ENCODE measurements around the gene BAX. TPM values are rescaled to one million over a fixed set of nuclear protein-coding genes. Genes with fewer than 3 reads are reported as not detected.
A peak's percentile ranks its signal among the peaks of the same experiment; 100 is the strongest.
"Not testable (repeated sequence)": the region's sequence is repeated elsewhere in the genome, so short reads cannot be mapped to it uniquely, and the experiment has no call there.

BAX gene
- total RNA-seq, 5 donors from 2014 or later (not counting 1 experiment from before 2014, with no cell fraction given): 76.6 to 201 (median 183) TPM

DNA sequence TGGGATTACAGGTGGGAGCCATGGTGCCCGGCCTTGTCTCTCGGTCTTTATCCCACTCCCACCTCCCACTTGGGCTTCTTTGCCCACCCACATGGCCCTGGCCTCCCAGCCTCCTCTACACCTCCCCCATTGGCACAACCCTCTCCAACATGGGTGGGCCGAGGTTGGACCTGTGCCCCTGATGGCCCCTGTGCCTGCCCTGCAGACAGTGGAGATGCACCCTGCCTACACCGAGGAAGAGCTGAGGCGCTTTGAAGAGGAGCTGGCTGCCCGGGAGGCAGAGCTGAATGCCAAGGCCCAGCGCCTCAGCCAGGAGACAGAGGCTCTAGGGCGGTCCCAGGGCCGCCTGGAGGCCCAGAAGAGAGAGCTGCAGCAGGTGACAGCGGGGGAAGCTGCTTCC is 33.7 kb upstream of the BAX start:
- Mint-ChIP-seq H3K4me3 (no peak overlapping the region), H3K36me3 (peaks cover 24% of the 10 kb centered on the region), H3K9me3 (no peaks in the 10 kb centered on the region), H3K27ac (no peak overlapping the region), H3K4me1 (no peaks in the 10 kb centered on the region), H3K27me3 (no peaks in the 10 kb centered on the region)
- Histone ChIP-seq H3K9me3 (no peaks in the 10 kb centered on the region), H3K4me1 (ENCODE audit: control insufficient read depth in 1 of 2, extremely low read depth in 1 of 2, insufficient read depth in 2 of 2, low read length in 2 of 2) (no peaks in the 10 kb centered on the region), H3K4me3 (ENCODE audit: control insufficient read depth in 1 of 2, extremely low read depth in 1 of 2, low read length in 1 of 2) (no peak overlapping the region), H3K36me3 (ENCODE audit: control insufficient read depth in 2 of 2, extremely low read depth in 1 of 2, insufficient read depth in 1 of 2, low read length in 1 of 2) (peaks cover 10 to 40% of the 10 kb centered on the region in 2 donors), H3K27ac (ENCODE audit: low read length) (no peak overlapping the region), H3K27me3 (replicated peaks in 1 of 2; ENCODE audit: control insufficient read depth in 2 of 2, extremely low read depth in 1 of 2, insufficient read depth in 2 of 2, low read length in 1 of 2) (no peaks in the 10 kb centered on the region)
- ChIA-PET CTCF (no interaction called here), POLR2A (no interaction called here)
- 86% methylated on average over 10 of the region's 10 CpGs for WGBS (ENCODE audit: insufficient coverage)
- no peak for ATAC-seq (replicated peaks in 1 of 4)
- DNase-seq: no peak

DNA sequence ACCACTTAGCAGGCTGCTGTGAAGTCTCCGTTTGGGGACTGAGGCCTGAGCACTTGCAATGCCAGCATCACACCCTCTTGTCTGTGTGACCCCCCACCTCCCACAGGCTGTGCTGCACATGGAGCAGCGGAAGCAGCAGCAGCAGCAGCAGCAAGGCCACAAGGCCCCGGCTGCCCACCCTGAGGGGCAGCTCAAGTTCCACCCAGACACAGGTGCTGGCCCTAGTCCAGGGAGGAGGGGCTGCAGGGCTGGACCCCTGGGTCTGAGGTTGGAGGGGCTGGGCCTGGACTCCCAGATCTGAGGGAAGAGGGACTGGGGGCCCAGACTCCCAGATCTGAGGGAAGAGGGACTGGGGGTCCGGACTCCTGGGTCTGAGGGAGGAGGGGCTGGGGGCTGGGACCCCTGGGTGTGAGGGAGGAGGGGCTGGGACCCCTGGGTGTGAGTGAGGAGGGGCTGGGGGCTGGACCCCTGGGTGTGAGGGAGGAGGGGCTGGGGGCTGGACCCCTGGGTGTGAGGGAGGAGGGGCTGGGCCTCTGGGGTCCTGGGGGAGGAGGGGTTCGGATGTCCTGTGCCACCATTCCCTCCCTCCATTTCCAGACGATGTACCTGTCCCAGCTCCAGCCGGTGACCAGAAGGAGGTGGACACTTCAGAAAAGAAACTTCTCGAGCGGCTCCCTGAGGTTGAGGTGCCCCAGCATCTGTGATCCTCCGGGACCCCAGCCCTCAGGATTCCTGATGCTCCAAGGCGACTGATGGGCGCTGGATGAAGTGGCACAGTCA is 32.8 kb upstream of the BAX start:
- POLR2A ChIA-PET: no interaction called here
- Histone ChIP-seq H3K9me3 (no peaks in the 10 kb centered on the region), H3K27ac (ENCODE audit: low read length) (no peak overlapping the region), H3K4me3 (ENCODE audit: control insufficient read depth in 1 of 2, extremely low read depth in 1 of 2, low read length in 1 of 2) (no peak overlapping the region), H3K27me3 (replicated peaks in 1 of 2; ENCODE audit: control insufficient read depth in 2 of 2, extremely low read depth in 1 of 2, insufficient read depth in 2 of 2, low read length in 1 of 2) (no peaks in the 10 kb centered on the region), H3K36me3 (ENCODE audit: control insufficient read depth in 2 of 2, extremely low read depth in 1 of 2, insufficient read depth in 1 of 2, low read length in 1 of 2) (peaks cover 10 to 37% of the 10 kb centered on the region in 2 donors), H3K4me1 (ENCODE audit: control insufficient read depth in 1 of 2, extremely low read depth in 1 of 2, insufficient read depth in 2 of 2, low read length in 2 of 2) (no peaks in the 10 kb centered on the region)
- CTCF ChIA-PET: interaction anchor here in 1 of 2 donors (0.7 kb wide), 1 partner anchor 19 kb away, joined by 5 read pairs; no protein-coding TSS in a partner anchor
- ATAC-seq (replicated peaks in 1 of 4): no peak
- Mint-ChIP-seq H3K36me3 (peaks cover 21% of the 10 kb centered on the region), H3K9me3 (no peaks in the 10 kb centered on the region), H3K27me3 (no peaks in the 10 kb centered on the region), H3K4me3 (no peak overlapping the region), H3K4me1 (peaks cover 1 to 6% (median 2%) of the 10 kb centered on the region in 3 donors), H3K27ac (no peak overlapping the region)
- DNase-seq: no peak
- 93% methylated on average over 8 of the region's 12 CpGs for WGBS (ENCODE audit: insufficient coverage)

GRCh38 chr19:48922548-48923490 is 31.9 kb upstream of the BAX start:
- H3K27me3 Mint-ChIP-seq: no peaks in the 10 kb centered on the region
- ATAC-seq (replicated peaks in 1 of 4) (no peak), DNase-seq (no peak)
- WGBS (ENCODE audit: insufficient coverage): 95% methylated on average over 11 of the region's 18 CpGs
- H3K4me1 ChIP-seq (ENCODE audit: control insufficient read depth in 1 of 2, extremely low read depth in 1 of 2, insufficient read depth in 2 of 2, low read length in 2 of 2): no peaks in the 10 kb centered on the region
- no peak overlapping the region for H3K4me3 Mint-ChIP-seq
- H3K36me3 ChIP-seq (ENCODE audit: control insufficient read depth in 2 of 2, extremely low read depth in 1 of 2, insufficient read depth in 1 of 2, low read length in 1 of 2): peaks cover 10 to 34% of the 10 kb centered on the region in 2 donors
- H3K27me3 ChIP-seq (replicated peaks in 1 of 2; ENCODE audit: control insufficient read depth in 2 of 2, extremely low read depth in 1 of 2, insufficient read depth in 2 of 2, low read length in 1 of 2): no peaks in the 10 kb centered on the region
- H3K36me3 Mint-ChIP-seq: peaks cover 18% of the 10 kb centered on the region
- no peak overlapping the region for H3K4me3 ChIP-seq (ENCODE audit: control insufficient read depth in 1 of 2, extremely low read depth in 1 of 2, low read length in 1 of 2)
- ChIA-PET CTCF (interaction anchor here in 1 of 2 donors (1.9 kb wide), 1 partner anchor 10 kb away, joined by 4 read pairs; no protein-coding TSS in a partner anchor), POLR2A (no interaction called here)
- no peaks in the 10 kb centered on the region for H3K9me3 ChIP-seq
- H3K9me3 Mint-ChIP-seq: no peaks in the 10 kb centered on the region
- no peak overlapping the region for H3K27ac Mint-ChIP-seq
- H3K27ac ChIP-seq (ENCODE audit: low read length): no peak overlapping the region
- H3K4me1 Mint-ChIP-seq: peaks cover 3 to 8% (median 4%) of the 10 kb centered on the region in 3 donors

- POLR2A ChIA-PET: interaction anchor here in 1 of 2 donors (0.6 kb wide), 1 partner anchor 502 kb away, joined by 3 read pairs; no protein-coding TSS in a partner anchor
- Histone ChIP-seq H3K36me3 (ENCODE audit: control insufficient read depth in 2 of 2, extremely low read depth in 1 of 2, insufficient read depth in 1 of 2, low read length in 1 of 2) (peaks cover 10 to 18% of the 10 kb centered on the region in 2 donors), H3K4me1 (ENCODE audit: control insufficient read depth in 1 of 2, extremely low read depth in 1 of 2, insufficient read depth in 2 of 2, low read length in 2 of 2) (no peaks in the 10 kb centered on the region), H3K4me3 (ENCODE audit: control insufficient read depth in 1 of 2, extremely low read depth in 1 of 2, low read length in 1 of 2) (no peak overlapping the region), H3K27me3 (replicated peaks in 1 of 2; ENCODE audit: control insufficient read depth in 2 of 2, extremely low read depth in 1 of 2, insufficient read depth in 2 of 2, low read length in 1 of 2) (no peaks in the 10 kb centered on the region), H3K9me3 (no peaks in the 10 kb centered on the region), H3K27ac (ENCODE audit: low read length) (no peak overlapping the region)
- Mint-ChIP-seq H3K27me3 (no peaks in the 10 kb centered on the region), H3K9me3 (no peaks in the 10 kb centered on the region), H3K4me1 (peaks cover 3 to 8% (median 4%) of the 10 kb centered on the region in 3 donors), H3K27ac (no peak overlapping the region), H3K4me3 (no peak overlapping the region), H3K36me3 (peaks cover 3% of the 10 kb centered on the region)
- WGBS (ENCODE audit: insufficient coverage): 94% methylated on average over 5 of the region's 11 CpGs
- no peak for ATAC-seq (replicated peaks in 1 of 4)
- no peak for DNase-seq
- CTCF ChIA-PET: interaction anchor here in 1 of 2 donors (0.7 kb wide), 1 partner anchor 41 kb away, joined by 14 read pairs; no protein-coding TSS in a partner anchor
Observed at GRCh38 chr19:48925240-48925843, 29.3 kb upstream of the BAX start.

GRCh38 chr19:48925890-48926289 is 28.8 kb upstream of the BAX start:
- H3K27me3 ChIP-seq (replicated peaks in 1 of 2; ENCODE audit: control insufficient read depth in 2 of 2, extremely low read depth in 1 of 2, insufficient read depth in 2 of 2, low read length in 1 of 2); ATAC-seq (replicated peaks in 1 of 4); H3K4me1 Mint-ChIP-seq; H3K9me3 Mint-ChIP-seq; H3K27ac ChIP-seq (ENCODE audit: low read length); DNase-seq; H3K27ac Mint-ChIP-seq; H3K36me3 Mint-ChIP-seq; H3K4me1 ChIP-seq (ENCODE audit: control insufficient read depth in 1 of 2, extremely low read depth in 1 of 2, insufficient read depth in 2 of 2, low read length in 2 of 2); CTCF ChIA-PET; H3K4me3 ChIP-seq (ENCODE audit: control insufficient read depth in 1 of 2, extremely low read depth in 1 of 2, low read length in 1 of 2); H3K4me3 Mint-ChIP-seq; POLR2A ChIA-PET; H3K9me3 ChIP-seq; H3K27me3 Mint-ChIP-seq: not testable (repeated sequence)
- H3K36me3 ChIP-seq (ENCODE audit: control insufficient read depth in 2 of 2, extremely low read depth in 1 of 2, insufficient read depth in 1 of 2, low read length in 1 of 2): peaks cover 10 to 17% of the 10 kb centered on the region in 2 donors
- 100% methylated on average over 2 of the region's 8 CpGs for WGBS (ENCODE audit: insufficient coverage)

- H3K9me3 ChIP-seq: no peaks in the 10 kb centered on the region
- Mint-ChIP-seq H3K36me3 (peaks cover 3% of the 10 kb centered on the region), H3K4me1 (peaks cover 3 to 8% (median 4%) of the 10 kb centered on the region in 3 donors), H3K27me3 (peaks cover 0 to 2% of the 10 kb centered on the region in 2 donors), H3K9me3 (no peaks in the 10 kb centered on the region), H3K4me3 (peak overlapping the region in 2 of 3 donors; percentile 32 to 40), H3K27ac (no peak overlapping the region)
- no peaks in the 10 kb centered on the region for H3K27me3 ChIP-seq (replicated peaks in 1 of 2; ENCODE audit: control insufficient read depth in 2 of 2, extremely low read depth in 1 of 2, insufficient read depth in 2 of 2, low read length in 1 of 2)
- peak in 2 of 35 experiments; percentile 9 to 22 for DNase-seq
- H3K27ac ChIP-seq (ENCODE audit: low read length): no peak overlapping the region
- ChIA-PET POLR2A (no interaction called here), CTCF (no interaction called here)
- H3K36me3 ChIP-seq (ENCODE audit: control insufficient read depth in 2 of 2, extremely low read depth in 1 of 2, insufficient read depth in 1 of 2, low read length in 1 of 2): peaks cover 6 to 11% of the 10 kb centered on the region in 2 donors
- H3K4me1 ChIP-seq (ENCODE audit: control insufficient read depth in 1 of 2, extremely low read depth in 1 of 2, insufficient read depth in 2 of 2, low read length in 2 of 2): no peaks in the 10 kb centered on the region
- ATAC-seq (replicated peaks in 1 of 4): peak in 3 of 4 experiments; percentile 37 to 92 (median 41)
- WGBS (ENCODE audit: insufficient coverage): 17% methylated on average over 10 of the region's 10 CpGs
- no peak overlapping the region for H3K4me3 ChIP-seq (ENCODE audit: control insufficient read depth in 1 of 2, extremely low read depth in 1 of 2, low read length in 1 of 2)
Observed at GRCh38 chr19:48926909-48927308, 27.8 kb upstream of the BAX start.
